Endometrium (tissue), 2 donors: ENCODE results near the gene WDR93.

Source experiments
- FAIRE-seq: peaks from 2 replicates; lab custom pipeline; 2012; peaks lifted over from hg19 to GRCh38; lab: Jason Lieb, UNC
- donor health status: control.
- donor health status: control.

Gene WDR93

GRCh38 chr15:89690276-89691218, at the start of gene WDR93, which contains the start of gene PEX11A:
WDR93 (plus strand) TSS chr15:89690811; CDS start chr15:89701747, 10,936 bp downstream.
PEX11A (minus strand) TSS chr15:89690754; CDS start chr15:89690632, 122 bp downstream.
- FAIRE-seq = no peak

DNA sequence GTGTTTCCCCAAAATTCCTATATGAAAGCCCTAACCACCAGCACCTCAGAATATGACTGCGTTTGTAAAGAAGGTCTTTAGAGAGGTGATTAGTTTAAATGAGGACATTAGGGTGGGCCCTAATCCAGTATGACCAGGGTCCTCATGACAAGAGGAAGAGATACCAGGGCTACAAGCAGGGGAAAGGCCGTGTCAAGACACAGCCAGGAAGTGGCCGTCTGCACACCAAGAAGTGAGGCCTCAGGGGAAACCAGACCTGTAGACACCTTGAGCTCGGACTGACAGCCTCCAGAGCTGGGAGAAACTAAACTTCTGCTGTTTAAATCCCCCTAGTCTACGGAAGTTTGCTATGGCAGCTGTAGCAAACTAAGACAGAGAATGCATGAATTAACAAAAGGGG, 49.6 kb upstream of the WDR93 start:
- FAIRE-seq = no peak

GRCh38 chr15:89642106-89642505, 48.5 kb upstream of the WDR93 start:
- no peak for FAIRE-seq

GRCh38 chr15:89645680-89646079, 44.9 kb upstream of the WDR93 start:
- FAIRE-seq = no peak

DNA sequence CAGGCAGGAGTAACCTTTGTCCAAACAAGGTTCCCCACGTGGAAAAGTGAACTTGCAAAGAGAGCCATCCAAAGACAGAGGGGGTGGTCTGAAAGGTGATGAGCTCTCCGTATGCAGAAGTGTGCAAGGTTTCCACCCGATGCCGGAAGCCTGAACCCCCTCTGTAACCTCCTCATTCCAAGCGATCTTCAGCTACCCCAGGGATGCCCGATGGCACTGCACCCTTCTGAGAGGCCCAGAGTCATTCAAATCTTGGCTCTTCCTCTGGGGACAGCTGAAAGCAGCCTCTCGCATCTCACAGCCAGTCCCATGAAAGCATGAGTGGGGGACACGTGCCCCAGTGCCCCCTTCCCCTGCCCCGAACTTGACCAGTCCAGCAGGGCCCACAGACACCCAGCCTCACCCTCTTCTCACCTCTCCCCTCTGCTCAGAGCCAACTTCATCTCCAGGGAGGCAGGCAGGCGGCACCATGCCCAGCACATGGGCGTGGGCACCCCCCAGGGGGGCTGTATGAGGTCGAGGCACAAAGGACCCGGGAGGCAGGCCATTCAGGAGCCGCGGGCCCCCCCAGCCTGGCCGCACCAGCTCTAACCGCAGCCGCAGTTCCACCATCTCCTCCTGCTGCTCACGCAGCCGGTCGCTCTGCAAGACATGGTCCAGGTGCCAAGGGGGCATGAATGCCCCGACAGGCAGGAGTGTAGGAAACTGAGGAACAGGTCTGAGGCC, 44.0 kb upstream of the WDR93 start:
- FAIRE-seq = no peak

DNA sequence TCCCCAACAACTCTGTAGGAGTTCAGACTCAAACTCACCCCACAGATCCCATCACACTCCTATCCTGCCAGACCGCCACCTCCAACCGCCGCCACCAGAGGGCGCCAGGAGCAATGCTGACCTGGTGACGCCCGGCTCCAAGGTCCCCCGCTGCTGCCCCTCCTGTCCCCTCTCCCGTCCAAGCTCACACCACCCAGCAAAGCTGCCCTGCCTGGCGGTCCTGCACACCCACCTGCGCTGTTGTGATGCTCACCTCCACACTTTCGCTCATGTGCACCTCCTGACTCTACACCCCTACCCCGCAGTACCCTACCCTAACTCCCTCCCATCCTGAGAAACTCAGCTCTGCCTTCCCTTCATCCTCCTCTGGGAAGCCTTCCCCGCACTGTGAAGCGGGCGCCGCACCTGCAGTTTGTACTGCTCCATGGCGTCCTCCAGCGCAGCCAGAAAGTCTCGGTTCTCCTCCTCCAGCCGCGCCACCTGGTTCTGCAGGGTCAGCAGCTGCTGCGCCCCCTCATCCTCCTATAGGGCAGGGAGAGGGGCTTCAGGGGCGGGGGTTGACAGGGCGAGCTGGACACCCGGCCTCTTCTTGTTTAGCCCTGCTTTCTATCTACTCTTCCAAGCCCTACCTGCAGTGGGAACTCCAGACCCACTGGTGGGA, 43.3 kb upstream of the WDR93 start:
- FAIRE-seq = no peak

- no peak for FAIRE-seq
These were observed 42.3 kb upstream of the WDR93 start for GRCh38 chr15:89648106-89649012.

DNA sequence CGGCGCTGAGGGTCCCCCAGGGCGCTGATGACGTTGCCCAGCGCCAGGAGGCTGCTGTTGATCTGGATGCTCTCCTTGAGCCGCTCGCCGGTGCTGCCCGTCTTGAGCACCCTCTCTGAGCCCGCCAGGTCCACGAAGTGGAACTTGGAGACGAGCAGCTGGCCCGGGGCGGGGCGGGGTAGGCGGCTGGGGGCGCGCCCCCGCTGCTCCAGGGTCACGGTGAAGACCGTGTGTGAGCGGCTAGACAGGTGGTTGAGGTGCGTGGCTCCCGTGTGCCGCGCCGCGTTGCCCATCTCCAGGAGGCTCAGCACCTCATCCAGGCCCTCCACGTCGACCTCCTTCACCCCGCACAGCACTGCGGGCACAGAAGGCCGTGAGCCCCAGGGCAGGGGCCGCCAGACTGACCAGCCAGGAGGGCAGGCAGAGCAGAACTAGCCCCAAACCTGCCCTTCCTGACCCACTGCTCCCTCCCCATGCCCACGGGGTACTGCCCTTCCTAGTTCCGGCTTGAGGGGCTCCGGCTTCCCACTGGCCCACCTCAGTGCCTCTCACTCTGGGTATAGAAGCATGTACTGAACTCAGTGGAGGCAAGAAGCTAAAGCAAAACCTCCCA, 41.5 kb upstream of the WDR93 start:
- no peak for FAIRE-seq

- FAIRE-seq = no peak
These were observed 40.9 kb upstream of the WDR93 start for GRCh38 chr15:89649716-89650115.

- FAIRE-seq = no peak
These were observed 38.5 kb upstream of the WDR93 start for GRCh38 chr15:89652131-89652530.

- no peak for FAIRE-seq
These were observed 37.9 kb upstream of the WDR93 start for GRCh38 chr15:89652666-89653065.

GRCh38 chr15:89653578-89653977, 37.0 kb upstream of the WDR93 start:
- FAIRE-seq = no peak

DNA sequence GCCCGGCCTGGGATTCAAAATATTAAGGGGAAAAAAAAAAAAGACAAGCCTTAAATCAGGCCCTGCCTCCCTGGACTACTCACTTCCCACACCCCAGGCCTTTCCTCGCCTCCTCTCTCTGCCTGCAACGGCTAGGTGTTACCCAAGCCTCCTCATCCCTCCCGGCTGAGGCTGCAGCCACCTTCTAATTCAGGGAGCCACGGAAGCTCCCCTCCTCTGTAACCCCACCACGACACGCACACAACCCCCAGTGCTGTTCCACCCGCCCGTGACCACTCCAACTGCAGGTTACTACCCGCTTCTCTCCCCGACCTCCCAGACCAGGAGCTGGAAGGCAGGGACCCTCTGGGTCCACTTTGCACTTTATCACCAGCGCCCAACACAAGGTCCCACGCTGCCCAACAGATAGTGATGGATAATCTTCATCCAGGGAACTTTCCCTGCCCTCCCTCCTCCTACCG, 36.3 kb upstream of the WDR93 start:
- FAIRE-seq = no peak

GRCh38 chr15:89654847-89655805, 35.5 kb upstream of the WDR93 start, which contains the start of gene KIF7:
KIF7 (minus strand) TSS chr15:89655467; CDS start chr15:89652930, 2,537 bp downstream.
- no peak for FAIRE-seq

GRCh38 chr15:89656116-89656815, 34.3 kb upstream of the WDR93 start:
- no peak for FAIRE-seq

- no peak for FAIRE-seq
These were observed 32.9 kb upstream of the WDR93 start for GRCh38 chr15:89657686-89658200.

GRCh38 chr15:89659295-89659694, 31.3 kb upstream of the WDR93 start:
- FAIRE-seq = no peak

DNA sequence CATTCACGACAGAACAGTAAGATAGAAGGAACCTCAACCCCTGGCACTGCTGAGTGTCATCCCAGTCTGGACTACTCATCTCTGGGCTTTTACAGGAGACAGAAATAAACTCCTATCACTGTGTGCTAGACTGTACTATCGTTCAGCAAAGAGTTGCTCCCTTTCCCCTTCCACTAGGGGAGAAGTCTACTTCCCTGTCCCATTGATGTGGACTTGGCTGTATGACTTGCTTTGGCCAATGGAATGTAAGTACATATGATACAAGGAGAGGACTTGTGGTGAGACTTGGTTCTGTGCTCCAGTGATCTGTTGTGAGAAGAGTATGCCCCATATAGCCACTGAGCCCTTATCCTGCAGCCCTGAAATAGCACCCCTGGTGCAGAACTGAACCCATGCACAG, 30.1 kb upstream of the WDR93 start:
- no peak for FAIRE-seq
